Keratinocyte (primary cell): ENCODE results near the gene BECN2. TPM values are rescaled to one million over a fixed set of nuclear protein-coding genes. Genes with fewer than 3 reads are reported as not detected.

Experiments used
- DNase-seq: peaks from one replicate; pipeline ENCODE4 v3.0.0-alpha.2; 2011; ENCODE audit warnings: low read depth, missing footprints, low spot score
- FAIRE-seq: peaks from 2 replicates; lab custom pipeline; 2011; peaks lifted over from hg19 to GRCh38; lab: Jason Lieb, UNC
- H2AFZ ChIP-seq: 2 replicates; pipeline ENCODE4 v1.6.0; 2012; ENCODE audit warnings: low read length, control low read depth, inconsistent platforms; ENCODE audit not compliant: control insufficient read depth
- H3K27ac ChIP-seq: 2 replicates; pipeline ENCODE4 v1.5.1; 2011; ENCODE audit warnings: low read length; ENCODE audit not compliant: control insufficient read depth, insufficient read depth
- H3K27me3 ChIP-seq: 3 replicates; pipeline ENCODE4 v1.6.0; 2011; ENCODE audit warnings: low read length; ENCODE audit not compliant: control insufficient read depth, insufficient read depth; ENCODE audit errors: extremely low read depth
- H3K36me3 ChIP-seq, 2 experiments: 2 replicates in 1 of 2; 3 replicates in 1 of 2; pipeline ENCODE4 v1.5.1; 2011; ENCODE audit warnings: low read length in 2 of 2, mild to moderate bottlenecking in 1 of 2; ENCODE audit not compliant: control insufficient read depth in 2 of 2, insufficient read depth in 2 of 2; ENCODE audit errors: extremely low read depth in 1 of 2
- H3K4me1 ChIP-seq: 3 replicates; pipeline ENCODE4 v1.5.1; 2011; ENCODE audit warnings: low read length; ENCODE audit not compliant: control insufficient read depth, insufficient read depth; ENCODE audit errors: extremely low read depth
- H3K4me2 ChIP-seq: 3 replicates; pipeline ENCODE4 v1.6.0; 2011; ENCODE audit warnings: low read depth, low read length; ENCODE audit not compliant: control insufficient read depth, insufficient read depth; ENCODE audit errors: extremely low read depth
- H3K4me3 ChIP-seq, 3 experiments: fragments of 200-600 bp in 1 of 3; sonication (generic) in 1 of 3; 2 replicates in 2 of 3; 3 replicates in 1 of 3; pipeline ENCODE4 v1.5.1; 2011 to 2016; ENCODE audit warnings: low read length in 3 of 3, mild to moderate bottlenecking in 3 of 3, control low read depth in 2 of 3, inconsistent platforms in 1 of 3, low read depth in 1 of 3, mixed read lengths in 1 of 3, mixed run types in 1 of 3, moderate library complexity in 1 of 3; ENCODE audit not compliant: control insufficient read depth in 2 of 3, insufficient read depth in 2 of 3; ENCODE audit errors: extremely low read depth in 1 of 3
- H3K79me2 ChIP-seq: 2 replicates; pipeline ENCODE4 v1.6.0; 2012; ENCODE audit warnings: low read length; ENCODE audit not compliant: control insufficient read depth, insufficient read depth
- H3K9ac ChIP-seq: 3 replicates; pipeline ENCODE4 v1.6.0; 2011; ENCODE audit warnings: low read length; ENCODE audit not compliant: control insufficient read depth, insufficient read depth; ENCODE audit errors: extremely low read depth
- H3K9me1 ChIP-seq: 3 replicates; pipeline ENCODE4 v1.6.0; 2011; ENCODE audit warnings: low read length; ENCODE audit not compliant: control insufficient read depth, insufficient read depth; ENCODE audit errors: extremely low read depth
- H3K9me3 ChIP-seq: 2 replicates; pipeline ENCODE4 v1.5.1; 2012; ENCODE audit warnings: low read depth, low read length; ENCODE audit not compliant: control insufficient read depth
- H4K20me1 ChIP-seq: 3 replicates; pipeline ENCODE4 v1.6.0; 2011; ENCODE audit warnings: low read length; ENCODE audit not compliant: control insufficient read depth, insufficient read depth; ENCODE audit errors: extremely low read depth
- EZH2 ChIP-seq: IDR thresholded peaks from one replicate; pipeline ENCODE4 v1.6.1; 2012; ENCODE audit warnings: inconsistent platforms, mild to moderate bottlenecking, low read length, moderate library complexity
- dilution Hi-C: fragments of 300-500 bp; cut with MboI; formaldehyde crosslinking; loops from one replicate; pipeline ENCODE4 v1.7.0; 2020; ENCODE audit warnings: low sequenced_read_pairs; ENCODE audit not compliant: extremely low pct_ligation_motif_present
- polyA plus RNA-seq, 5 experiments: library from polyadenylated mRNA; depleted of rRNA in 3 of 5; stranded (reverse) in 3 of 5; stranded (forward) in 1 of 5; unstranded in 1 of 5; fragments of >200 nt; gene quantifications; 1 replicate in 1 of 5; 2 replicates in 3 of 5; 3 replicates in 1 of 5; pipeline versions ENCODE4 v1.2.1 to v1.2.3, GENCODE V29; 2011 to 2012; ENCODE audit warnings: missing spikeins in 2 of 5, low read depth in 1 of 5, low replicate concordance in 1 of 5
- TF ChIP-seq, protein P1 (sequence below), 3 experiments: IDR thresholded peaks in 1 of 3; conservative IDR thresholded peaks in 1 of 3; optimal IDR thresholded peaks in 1 of 3; 2 replicates in 2 of 3; 3 replicates in 1 of 3; pipeline versions ENCODE3 to v1.5.1; 2011; ENCODE audit warnings: low read length in 3 of 3, mild to moderate bottlenecking in 3 of 3, moderate library complexity in 2 of 3, control low read depth in 1 of 3, inconsistent platforms in 1 of 3; ENCODE audit not compliant: insufficient read depth in 2 of 3; ENCODE audit errors: extremely low read depth in 1 of 3

The BECN2 gene
- polyA plus RNA-seq, 1 donor (not counting 4 experiments of a cell fraction or from before 2014, with no cell fraction given): not detected

DNA sequence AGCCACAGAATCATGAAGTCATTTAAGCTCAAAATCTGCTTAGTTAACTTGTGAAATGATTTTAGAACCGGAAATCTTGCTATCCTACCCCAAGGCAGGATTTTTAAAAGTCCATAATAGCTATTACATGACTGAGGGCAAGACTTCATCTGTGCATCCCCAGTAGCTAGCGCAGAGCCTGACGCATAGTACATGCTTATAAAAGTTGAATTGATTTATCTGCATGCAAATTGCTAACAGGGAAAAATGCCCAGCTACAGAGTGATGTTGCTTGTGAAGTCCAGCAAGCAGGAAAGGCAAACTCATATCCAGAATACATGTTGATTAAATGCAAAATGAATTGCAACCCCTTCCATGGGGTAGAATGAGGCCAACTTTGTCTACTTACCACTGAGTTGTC lies 49.4 kb downstream of the BECN2 start:
- H3K4me3 ChIP-seq: no peak overlapping the region
- no peaks in the 10 kb centered on the region for H3K9me3 ChIP-seq
- no peaks in the 10 kb centered on the region for H3K9me1 ChIP-seq
- TF ChIP-seq EZH2: no peak
- TF ChIP-seq, protein P1, sequence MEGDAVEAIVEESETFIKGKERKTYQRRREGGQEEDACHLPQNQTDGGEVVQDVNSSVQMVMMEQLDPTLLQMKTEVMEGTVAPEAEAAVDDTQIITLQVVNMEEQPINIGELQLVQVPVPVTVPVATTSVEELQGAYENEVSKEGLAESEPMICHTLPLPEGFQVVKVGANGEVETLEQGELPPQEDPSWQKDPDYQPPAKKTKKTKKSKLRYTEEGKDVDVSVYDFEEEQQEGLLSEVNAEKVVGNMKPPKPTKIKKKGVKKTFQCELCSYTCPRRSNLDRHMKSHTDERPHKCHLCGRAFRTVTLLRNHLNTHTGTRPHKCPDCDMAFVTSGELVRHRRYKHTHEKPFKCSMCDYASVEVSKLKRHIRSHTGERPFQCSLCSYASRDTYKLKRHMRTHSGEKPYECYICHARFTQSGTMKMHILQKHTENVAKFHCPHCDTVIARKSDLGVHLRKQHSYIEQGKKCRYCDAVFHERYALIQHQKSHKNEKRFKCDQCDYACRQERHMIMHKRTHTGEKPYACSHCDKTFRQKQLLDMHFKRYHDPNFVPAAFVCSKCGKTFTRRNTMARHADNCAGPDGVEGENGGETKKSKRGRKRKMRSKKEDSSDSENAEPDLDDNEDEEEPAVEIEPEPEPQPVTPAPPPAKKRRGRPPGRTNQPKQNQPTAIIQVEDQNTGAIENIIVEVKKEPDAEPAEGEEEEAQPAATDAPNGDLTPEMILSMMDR (optimal IDR thresholded peaks at IDR 0.05 in 1 of 3, IDR thresholded peaks at IDR 0.05 in 1 of 3, conservative IDR thresholded peaks at IDR 0.05 in 1 of 3; ENCODE audit: extremely low read depth in 1 of 3, insufficient read depth in 2 of 3, low read length in 3 of 3): no peak
- DNase-seq (no peak), FAIRE-seq (no peak)
- H3K36me3 ChIP-seq: no peaks in the 10 kb centered on the region
- H2AFZ ChIP-seq: no peak overlapping the region
- no peaks in the 10 kb centered on the region for H4K20me1 ChIP-seq
- H3K4me1 ChIP-seq: no peaks in the 10 kb centered on the region
- H3K27me3 ChIP-seq: no peaks in the 10 kb centered on the region
- dilution Hi-C loops: no loop called here
- no peak overlapping the region for H3K9ac ChIP-seq
- H3K79me2 ChIP-seq: no peaks in the 10 kb centered on the region
- no peak overlapping the region for H3K27ac ChIP-seq
- no peak overlapping the region for H3K4me2 ChIP-seq

Other genes starting within 250 kb of the BECN2 start
- 0.84 to 6.5 TPM (median 5.4 TPM) in 3 replicates for gene EXO1, start 109.6 kb upstream of the BECN2 start, polyA plus RNA-seq
- gene MAP1LC3C, start 41.3 kb downstream of the BECN2 start, polyA plus RNA-seq: not detected in 3 replicates